ENCODE data around the gene H3-3A. TPM values are rescaled to one million over a fixed set of nuclear protein-coding genes. Genes with fewer than 3 reads are reported as not detected.

H3-3A gene
- total and polyA plus RNA-seq, 5 donors from 2014 or later, result 408 to 1,137 (median 967) TPM

DNA sequence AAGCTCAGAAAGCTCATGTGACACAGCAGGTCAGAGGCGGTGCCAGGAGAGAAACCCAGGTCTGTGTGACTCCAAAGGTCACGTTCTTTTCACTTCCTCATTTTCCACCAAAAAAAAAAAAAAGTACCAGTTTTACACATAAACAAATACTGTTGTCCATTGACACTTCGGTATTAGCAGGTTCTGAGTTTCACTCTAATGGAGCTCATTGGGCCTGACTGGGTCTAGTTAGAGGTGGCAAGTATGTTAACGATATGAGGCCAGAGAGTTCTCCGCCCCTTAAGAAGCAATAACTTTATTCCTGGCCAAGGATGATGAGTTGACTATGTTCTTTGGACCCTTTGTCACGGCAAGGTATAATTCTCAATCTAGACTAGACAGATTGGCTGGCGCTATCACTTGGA, 33.4 kb upstream of the H3-3A start:
- Mint-ChIP-seq H3K36me3 (no peaks in the 10 kb centered on the region), H3K27ac (no peak overlapping the region), H3K9me3 (peaks cover 0 to 1% (median 0%) of the 10 kb centered on the region in 7 donors), H3K4me3 (no peak overlapping the region), H3K27me3 (peaks cover 10% of the 10 kb centered on the region), H3K4me1 (no peaks in the 10 kb centered on the region)
- Histone ChIP-seq H3K27me3 (ENCODE audit: control insufficient read depth, insufficient read depth, low read length) (no peaks in the 10 kb centered on the region), H3K27ac (ENCODE audit: insufficient read depth, low read length, poor library complexity, severe bottlenecking) (no peak overlapping the region), H3K4me3 (ENCODE audit: low read depth, low read length) (no peak overlapping the region), H3K4me1 (ENCODE audit: control insufficient read depth, insufficient read depth, low read length, poor library complexity, severe bottlenecking) (no peaks in the 10 kb centered on the region), H3K9me3 (ENCODE audit: control insufficient read depth in 2 of 2, low read length in 2 of 2) (no peaks in the 10 kb centered on the region), H3K36me3 (ENCODE audit: control insufficient read depth, insufficient read depth, low read length) (no peaks in the 10 kb centered on the region)
- peak in 1 of 2 donors; percentile 37 for ATAC-seq (ENCODE audit: low read depth in 2 of 2)
- no peak for DNase-seq

DNA sequence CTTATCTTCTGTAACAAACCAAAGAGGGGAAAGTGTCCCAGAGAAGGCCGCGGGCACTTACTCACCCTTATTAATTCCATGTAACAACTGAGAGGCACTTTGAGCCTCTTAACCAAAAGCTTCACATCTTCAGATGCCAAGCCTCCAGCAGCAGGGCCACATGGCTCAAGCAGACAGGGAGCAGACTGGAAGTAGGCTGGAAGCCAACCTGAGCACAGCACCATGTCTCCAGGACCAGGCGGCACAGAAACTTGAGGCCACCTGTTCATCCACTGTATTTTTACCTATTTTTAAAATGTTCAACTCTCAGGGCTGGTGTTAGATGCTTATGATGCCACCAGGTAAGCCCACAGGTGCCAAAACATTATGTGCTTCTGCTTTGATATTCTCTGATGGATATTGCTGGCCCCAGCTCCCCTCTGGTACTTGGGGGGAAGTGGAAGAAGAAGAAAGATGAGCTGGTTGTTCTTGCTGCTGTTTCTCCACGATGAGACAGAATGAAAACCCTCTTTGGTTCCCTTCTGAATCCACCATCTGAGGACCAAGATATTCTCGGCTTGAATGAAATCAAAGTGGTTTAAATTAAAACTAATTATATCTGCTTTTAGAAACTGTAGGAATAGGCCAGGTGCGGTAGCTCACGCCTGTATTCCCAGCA, 32.8 kb upstream of the H3-3A start:
- no peaks in the 10 kb centered on the region for H3K27me3 ChIP-seq (ENCODE audit: control insufficient read depth, insufficient read depth, low read length)
- no peaks in the 10 kb centered on the region for H3K36me3 Mint-ChIP-seq
- no peaks in the 10 kb centered on the region for H3K9me3 ChIP-seq (ENCODE audit: control insufficient read depth in 2 of 2, low read length in 2 of 2)
- ATAC-seq (ENCODE audit: low read depth in 2 of 2) (no peak), DNase-seq (no peak)
- H3K9me3 Mint-ChIP-seq, result peaks cover 0 to 1% (median 0%) of the 10 kb centered on the region in 7 donors
- H3K27me3 Mint-ChIP-seq, result peaks cover 10% of the 10 kb centered on the region
- H3K4me1 Mint-ChIP-seq, result no peaks in the 10 kb centered on the region
- no peak overlapping the region for H3K4me3 Mint-ChIP-seq
- H3K27ac ChIP-seq (ENCODE audit: insufficient read depth, low read length, poor library complexity, severe bottlenecking), result no peak overlapping the region
- H3K4me3 ChIP-seq (ENCODE audit: low read depth, low read length), result no peak overlapping the region
- H3K27ac Mint-ChIP-seq, result peak overlapping the region in 1 of 3 donors; percentile 77
- no peaks in the 10 kb centered on the region for H3K36me3 ChIP-seq (ENCODE audit: control insufficient read depth, insufficient read depth, low read length)
- H3K4me1 ChIP-seq (ENCODE audit: control insufficient read depth, insufficient read depth, low read length, poor library complexity, severe bottlenecking), result no peaks in the 10 kb centered on the region

DNA sequence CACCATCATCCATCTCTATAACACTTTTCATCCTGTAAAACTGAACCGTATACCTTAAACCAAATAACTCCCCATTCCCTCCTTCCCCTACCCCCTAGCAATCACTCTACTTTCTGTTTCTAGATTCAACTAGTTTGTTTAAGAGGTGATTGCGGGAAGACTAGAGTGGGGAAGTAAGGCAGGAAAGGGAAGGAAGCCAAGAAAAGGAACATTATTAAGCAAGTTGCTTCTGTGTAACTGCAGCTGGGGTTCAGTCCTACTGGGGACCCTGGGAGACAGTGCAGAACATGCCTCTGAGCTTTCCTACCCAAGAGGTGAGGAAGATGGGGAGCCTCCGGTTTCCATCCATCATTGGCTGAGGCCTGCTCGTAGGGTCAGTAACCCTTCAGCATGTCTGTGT, 28.9 kb upstream of the H3-3A start:
- no peak overlapping the region for H3K27ac ChIP-seq (ENCODE audit: insufficient read depth, low read length, poor library complexity, severe bottlenecking)
- H3K36me3 ChIP-seq (ENCODE audit: control insufficient read depth, insufficient read depth, low read length), result no peaks in the 10 kb centered on the region
- DNase-seq (no peak), ATAC-seq (ENCODE audit: low read depth in 2 of 2) (no peak)
- Mint-ChIP-seq H3K36me3 (no peaks in the 10 kb centered on the region), H3K9me3 (peaks cover 0 to 3% (median 0%) of the 10 kb centered on the region in 7 donors), H3K27ac (peak overlapping the region in 1 of 3 donors; percentile 5), H3K4me3 (no peak overlapping the region), H3K27me3 (peaks cover 11% of the 10 kb centered on the region), H3K4me1 (no peaks in the 10 kb centered on the region)
- no peaks in the 10 kb centered on the region for H3K4me1 ChIP-seq (ENCODE audit: control insufficient read depth, insufficient read depth, low read length, poor library complexity, severe bottlenecking)
- no peaks in the 10 kb centered on the region for H3K9me3 ChIP-seq (ENCODE audit: control insufficient read depth in 2 of 2, low read length in 2 of 2)
- H3K27me3 ChIP-seq (ENCODE audit: control insufficient read depth, insufficient read depth, low read length), result no peaks in the 10 kb centered on the region
- no peak overlapping the region for H3K4me3 ChIP-seq (ENCODE audit: low read depth, low read length)

DNA sequence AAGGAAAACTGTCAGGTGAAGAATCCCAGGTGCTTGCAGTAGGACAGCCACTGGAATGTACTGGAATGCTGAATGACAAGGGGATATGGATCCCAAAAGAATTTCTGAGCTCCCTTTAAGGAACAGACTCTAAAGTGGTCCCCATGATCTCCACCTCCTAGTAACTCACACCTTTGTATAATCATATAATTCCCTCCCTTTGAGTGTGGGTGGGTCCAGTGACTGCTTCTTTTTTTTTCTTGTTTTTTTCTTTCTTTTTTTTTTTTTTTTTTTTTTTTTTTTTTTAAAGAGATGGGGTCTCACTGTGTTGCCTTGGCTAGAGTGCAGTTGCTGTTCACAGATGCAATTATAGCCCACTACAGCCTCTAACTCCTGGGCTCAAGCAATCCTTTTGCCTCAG, 28.5 kb upstream of the H3-3A start:
- ATAC-seq (ENCODE audit: low read depth in 2 of 2), result no peak
- DNase-seq, result no peak
- Histone ChIP-seq H3K27ac (ENCODE audit: insufficient read depth, low read length, poor library complexity, severe bottlenecking) (no peak overlapping the region), H3K4me1 (ENCODE audit: control insufficient read depth, insufficient read depth, low read length, poor library complexity, severe bottlenecking) (no peaks in the 10 kb centered on the region), H3K36me3 (ENCODE audit: control insufficient read depth, insufficient read depth, low read length) (no peaks in the 10 kb centered on the region), H3K27me3 (ENCODE audit: control insufficient read depth, insufficient read depth, low read length) (no peaks in the 10 kb centered on the region), H3K4me3 (ENCODE audit: low read depth, low read length) (no peak overlapping the region), H3K9me3 (ENCODE audit: control insufficient read depth in 2 of 2, low read length in 2 of 2) (no peaks in the 10 kb centered on the region)
- H3K9me3 Mint-ChIP-seq, result peaks cover 0 to 3% (median 0%) of the 10 kb centered on the region in 7 donors
- no peaks in the 10 kb centered on the region for H3K36me3 Mint-ChIP-seq
- H3K27ac Mint-ChIP-seq, result no peak overlapping the region
- no peaks in the 10 kb centered on the region for H3K4me1 Mint-ChIP-seq
- no peak overlapping the region for H3K4me3 Mint-ChIP-seq
- H3K27me3 Mint-ChIP-seq, result peaks cover 12% of the 10 kb centered on the region

DNA sequence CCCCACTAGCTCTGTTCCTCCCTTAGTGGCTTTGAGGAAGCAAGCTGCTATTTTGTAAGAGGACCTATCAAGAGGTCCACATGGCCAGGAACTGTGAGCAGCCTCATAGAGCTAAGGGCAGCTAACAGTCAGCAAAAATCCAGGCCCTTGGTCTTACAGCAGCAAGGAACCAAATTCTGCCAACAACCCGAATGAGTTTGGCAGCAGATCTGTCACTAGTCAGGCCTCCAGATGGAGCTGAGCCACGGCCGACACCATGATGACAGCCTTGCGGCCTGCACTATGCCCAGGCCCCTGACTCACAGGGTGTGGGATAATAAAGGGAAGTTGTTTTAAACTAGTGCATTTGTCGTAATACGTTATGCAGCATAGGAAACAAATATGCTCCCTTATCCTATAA, 28.0 kb upstream of the H3-3A start:
- Histone ChIP-seq H3K9me3 (ENCODE audit: control insufficient read depth in 2 of 2, low read length in 2 of 2) (no peaks in the 10 kb centered on the region), H3K27me3 (ENCODE audit: control insufficient read depth, insufficient read depth, low read length) (no peaks in the 10 kb centered on the region), H3K4me3 (ENCODE audit: low read depth, low read length) (no peak overlapping the region), H3K27ac (ENCODE audit: insufficient read depth, low read length, poor library complexity, severe bottlenecking) (no peak overlapping the region), H3K4me1 (ENCODE audit: control insufficient read depth, insufficient read depth, low read length, poor library complexity, severe bottlenecking) (no peaks in the 10 kb centered on the region), H3K36me3 (ENCODE audit: control insufficient read depth, insufficient read depth, low read length) (no peaks in the 10 kb centered on the region)
- DNase-seq (no peak), ATAC-seq (ENCODE audit: low read depth in 2 of 2) (peak; percentile 42 to 55)
- Mint-ChIP-seq H3K27ac (no peak overlapping the region), H3K9me3 (peaks cover 0 to 3% (median 0%) of the 10 kb centered on the region in 7 donors), H3K36me3 (no peaks in the 10 kb centered on the region), H3K4me1 (no peaks in the 10 kb centered on the region), H3K4me3 (no peak overlapping the region), H3K27me3 (peaks cover 13% of the 10 kb centered on the region)

DNA sequence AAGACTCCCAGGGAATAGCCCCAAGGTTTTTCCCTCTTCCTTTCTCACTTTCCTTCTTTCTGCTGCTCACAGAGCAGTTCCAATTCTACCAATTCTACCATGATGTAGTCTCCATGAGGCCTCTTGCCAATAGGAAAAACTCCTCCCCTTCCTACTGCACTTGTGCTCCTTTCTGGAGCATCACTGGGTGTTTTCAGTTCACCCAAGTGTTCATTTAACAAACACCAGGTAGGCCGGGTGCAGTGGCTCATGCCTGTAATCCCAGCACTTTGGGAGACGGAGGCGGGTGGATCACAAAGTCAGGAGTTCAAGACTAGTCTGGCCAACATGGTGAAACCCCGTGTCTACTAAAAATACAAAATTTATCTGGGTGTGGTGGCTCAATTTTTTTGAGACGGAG, 26.6 kb upstream of the H3-3A start:
- DNase-seq, result no peak
- Mint-ChIP-seq H3K4me1 (no peaks in the 10 kb centered on the region), H3K27ac (no peak overlapping the region), H3K4me3 (no peak overlapping the region), H3K36me3 (no peaks in the 10 kb centered on the region), H3K9me3 (peaks cover 0 to 3% (median 0%) of the 10 kb centered on the region in 7 donors), H3K27me3 (peaks cover 15% of the 10 kb centered on the region)
- no peaks in the 10 kb centered on the region for H3K9me3 ChIP-seq (ENCODE audit: control insufficient read depth in 2 of 2, low read length in 2 of 2)
- H3K4me1 ChIP-seq (ENCODE audit: control insufficient read depth, insufficient read depth, low read length, poor library complexity, severe bottlenecking), result no peaks in the 10 kb centered on the region
- no peak overlapping the region for H3K27ac ChIP-seq (ENCODE audit: insufficient read depth, low read length, poor library complexity, severe bottlenecking)
- no peaks in the 10 kb centered on the region for H3K27me3 ChIP-seq (ENCODE audit: control insufficient read depth, insufficient read depth, low read length)
- ATAC-seq (ENCODE audit: low read depth in 2 of 2), result no peak
- H3K36me3 ChIP-seq (ENCODE audit: control insufficient read depth, insufficient read depth, low read length), result no peaks in the 10 kb centered on the region
- no peak overlapping the region for H3K4me3 ChIP-seq (ENCODE audit: low read depth, low read length)

DNA sequence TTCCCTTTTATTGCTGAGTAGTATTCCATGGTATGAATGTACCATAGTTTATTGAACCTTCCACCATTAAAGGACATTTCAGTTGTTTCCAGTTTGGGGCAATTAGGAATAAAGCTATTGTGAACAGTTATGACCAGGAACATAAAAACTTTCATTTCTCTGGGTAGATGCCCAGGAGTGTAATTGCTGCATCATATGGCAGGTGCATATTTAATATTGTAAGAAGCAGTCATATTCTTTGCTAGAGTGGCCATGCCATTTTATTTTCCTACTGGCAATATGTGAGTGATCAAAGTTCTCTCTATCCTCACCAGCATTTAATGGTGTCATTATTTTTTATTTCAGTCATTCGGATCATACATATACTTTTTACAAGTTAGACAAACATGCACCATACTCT, 23.9 kb upstream of the H3-3A start:
- Mint-ChIP-seq H3K36me3 (no peaks in the 10 kb centered on the region), H3K27me3 (peaks cover 15% of the 10 kb centered on the region), H3K4me3 (no peak overlapping the region), H3K4me1 (peaks cover 0 to 4% (median 0%) of the 10 kb centered on the region in 4 donors), H3K9me3 (peaks cover 0 to 2% (median 0%) of the 10 kb centered on the region in 7 donors), H3K27ac (no peak overlapping the region)
- H3K36me3 ChIP-seq (ENCODE audit: control insufficient read depth, insufficient read depth, low read length), result no peaks in the 10 kb centered on the region
- DNase-seq (no peak), ATAC-seq (ENCODE audit: low read depth in 2 of 2) (no peak)
- no peak overlapping the region for H3K27ac ChIP-seq (ENCODE audit: insufficient read depth, low read length, poor library complexity, severe bottlenecking)
- H3K9me3 ChIP-seq (ENCODE audit: control insufficient read depth in 2 of 2, low read length in 2 of 2), result no peaks in the 10 kb centered on the region
- H3K4me3 ChIP-seq (ENCODE audit: low read depth, low read length), result no peak overlapping the region
- no peaks in the 10 kb centered on the region for H3K27me3 ChIP-seq (ENCODE audit: control insufficient read depth, insufficient read depth, low read length)
- H3K4me1 ChIP-seq (ENCODE audit: control insufficient read depth, insufficient read depth, low read length, poor library complexity, severe bottlenecking), result no peaks in the 10 kb centered on the region

DNA sequence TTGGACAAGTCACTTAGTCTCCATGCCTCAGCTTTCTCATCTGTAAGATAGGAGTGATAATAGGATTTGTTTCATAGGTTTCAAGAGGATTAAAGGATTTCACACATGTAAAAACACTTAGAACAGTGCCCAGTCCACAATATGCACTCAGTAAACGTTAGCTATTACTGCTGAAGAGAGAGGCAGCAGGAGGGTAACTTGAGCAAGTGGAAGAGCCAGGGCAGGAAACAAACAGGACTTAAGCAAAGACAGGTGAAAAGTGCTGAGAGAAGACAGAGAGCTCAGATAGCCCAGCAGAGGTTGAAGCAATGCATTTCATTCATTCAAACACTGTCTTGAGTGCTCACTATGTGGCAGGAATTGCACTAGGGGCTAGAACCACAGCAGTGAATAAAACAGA, 21.1 kb upstream of the H3-3A start:
- peaks cover 0 to 2% (median 0%) of the 10 kb centered on the region in 7 donors for H3K9me3 Mint-ChIP-seq
- DNase-seq, result no peak
- Histone ChIP-seq H3K36me3 (ENCODE audit: control insufficient read depth, insufficient read depth, low read length) (no peaks in the 10 kb centered on the region), H3K27me3 (ENCODE audit: control insufficient read depth, insufficient read depth, low read length) (no peaks in the 10 kb centered on the region), H3K27ac (ENCODE audit: insufficient read depth, low read length, poor library complexity, severe bottlenecking) (no peak overlapping the region), H3K9me3 (ENCODE audit: control insufficient read depth in 2 of 2, low read length in 2 of 2) (no peaks in the 10 kb centered on the region), H3K4me1 (ENCODE audit: control insufficient read depth, insufficient read depth, low read length, poor library complexity, severe bottlenecking) (no peaks in the 10 kb centered on the region), H3K4me3 (ENCODE audit: low read depth, low read length) (no peak overlapping the region)
- peaks cover 0 to 5% (median under 1%) of the 10 kb centered on the region in 4 donors for H3K4me1 Mint-ChIP-seq
- peaks cover 15% of the 10 kb centered on the region for H3K27me3 Mint-ChIP-seq
- H3K36me3 Mint-ChIP-seq, result peaks cover 6% of the 10 kb centered on the region
- H3K27ac Mint-ChIP-seq, result peak overlapping the region in 1 of 3 donors; percentile 5
- no peak overlapping the region for H3K4me3 Mint-ChIP-seq
- no peak for ATAC-seq (ENCODE audit: low read depth in 2 of 2)

Data from CD4-positive, CD25-positive, alpha-beta regulatory T cell (primary cell).